GM08714 (cell line): ENCODE measurements around the gene SSR2.

Experiments
- H3K4me3 ChIP-seq: fragments of 200-500 bp; sonication (Bioruptor generic); 2 replicates; pipeline ENCODE4 v1.5.1; 2014; ENCODE audit warnings: mild to moderate bottlenecking, low read length, inconsistent platforms
- ZNF274 ChIP-seq: IDR thresholded peaks from 2 replicates; pipeline ENCODE4 v1.6.1; 2012; ENCODE audit warnings: mild to moderate bottlenecking, low read depth, low read length

Gene SSR2

DNA sequence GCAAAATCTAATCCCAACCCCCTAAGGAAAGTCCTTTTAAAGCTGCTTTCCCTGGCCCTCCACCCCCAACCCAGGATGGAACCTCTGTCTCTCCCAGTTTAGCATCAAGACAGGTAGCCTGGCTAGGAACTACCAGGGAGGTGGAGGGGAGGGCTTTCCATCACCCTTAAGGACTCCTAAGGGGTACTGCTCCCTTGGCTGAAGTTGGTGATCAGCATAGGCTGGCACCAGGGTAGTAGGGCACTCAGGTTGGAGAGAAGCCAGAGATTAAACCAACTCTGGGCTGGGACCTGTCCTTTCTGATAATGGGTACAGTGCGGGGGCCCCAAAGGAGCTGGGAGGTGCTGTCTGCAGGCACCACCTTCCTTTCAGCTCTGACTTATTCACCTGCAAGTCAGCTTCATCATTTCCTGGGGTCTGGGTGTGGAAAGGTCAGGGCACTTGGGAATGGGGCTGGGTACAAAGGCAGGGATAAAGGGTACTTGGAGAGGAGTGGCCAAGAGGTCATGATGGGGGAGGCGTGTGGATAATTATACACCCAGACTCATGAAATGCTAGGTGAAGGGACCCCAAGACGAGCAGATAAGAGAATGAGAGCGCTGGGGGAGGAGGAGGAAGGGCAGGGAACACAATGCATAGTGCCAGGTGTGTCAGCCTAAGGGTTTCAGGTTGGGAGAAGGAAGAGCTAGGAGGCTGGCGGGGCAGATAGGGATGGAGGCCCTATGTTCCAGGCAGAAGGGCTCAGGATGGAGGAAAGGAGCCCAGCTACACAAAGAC, 43.6 kb downstream of the SSR2 start:
- H3K4me3 ChIP-seq = peak overlapping the region; percentile 68
- TF ChIP-seq ZNF274 = no peak

DNA sequence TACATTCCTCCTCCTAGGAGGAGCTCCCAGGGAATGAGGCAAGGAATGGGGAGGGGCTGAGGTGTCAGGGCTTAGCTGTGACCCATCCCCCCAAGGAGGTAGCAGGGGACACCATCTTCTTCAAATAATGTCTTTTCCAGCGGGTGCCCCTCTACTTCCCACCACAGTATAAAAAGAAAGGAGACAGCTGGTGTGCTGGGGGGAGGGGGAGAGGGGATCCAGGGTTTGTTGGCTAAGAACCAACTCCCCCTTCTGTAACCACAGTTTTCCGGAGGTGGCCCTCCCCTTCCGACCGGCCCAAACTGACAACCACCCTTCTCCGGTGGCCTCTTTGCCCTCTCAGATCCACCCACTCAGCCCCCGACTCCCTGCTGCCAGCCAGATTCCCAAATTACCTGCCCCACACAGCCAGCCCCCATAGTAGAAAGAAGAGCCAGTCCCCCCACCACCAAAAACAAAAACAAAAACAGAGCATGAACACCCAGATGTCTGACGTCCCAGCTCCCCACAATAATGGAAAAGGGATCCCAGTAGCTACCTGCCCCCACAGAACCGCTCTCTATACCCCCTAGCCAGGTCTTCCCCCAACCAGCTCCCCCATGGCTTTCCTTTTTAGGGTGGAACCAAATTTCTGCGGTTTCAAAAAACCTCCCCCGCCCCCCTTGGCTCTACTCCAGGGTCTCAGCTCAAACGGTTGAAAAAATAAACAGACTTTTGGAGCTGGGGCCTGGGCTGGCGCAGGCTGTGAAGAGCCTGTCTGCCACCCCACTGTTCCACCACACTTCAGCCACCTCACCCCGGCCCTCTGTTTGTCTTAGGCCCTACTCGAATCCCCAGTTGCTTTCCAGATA, 44.5 kb downstream of the SSR2 start:
- peak overlapping the region; percentile 68 for H3K4me3 ChIP-seq
- no peak for TF ChIP-seq ZNF274

DNA sequence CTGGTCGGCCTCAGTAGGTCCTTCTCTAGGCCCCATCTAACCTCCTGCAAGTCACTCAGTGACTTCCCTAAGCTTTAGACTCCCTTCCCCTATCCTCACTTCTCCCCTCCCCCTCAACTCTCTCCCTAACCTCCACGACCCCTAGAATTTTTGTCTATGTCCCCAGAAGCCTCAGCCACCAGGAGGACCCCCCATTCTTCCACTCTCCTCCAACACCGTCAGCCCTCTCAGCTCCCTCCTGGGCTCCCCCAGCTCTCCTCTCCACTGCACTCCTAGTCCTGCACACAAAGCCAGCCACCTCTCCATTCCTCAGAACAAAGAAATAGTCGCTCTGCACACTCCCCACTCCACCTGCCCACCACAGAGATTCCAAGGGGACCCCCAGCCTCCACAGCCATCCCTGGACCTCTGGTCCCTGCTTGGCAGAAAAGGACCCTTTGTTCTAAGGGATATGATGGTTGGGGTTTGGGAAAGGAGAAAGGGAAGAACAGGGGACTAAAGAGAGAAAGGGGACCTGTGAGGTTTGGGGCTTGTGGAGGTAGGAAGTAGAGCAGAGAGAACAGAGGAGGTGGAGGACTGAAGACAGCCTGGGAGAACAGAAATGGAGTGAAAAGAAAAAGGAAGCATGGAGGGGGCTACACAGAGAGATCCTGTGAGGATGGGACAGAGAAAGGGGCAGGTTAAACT, 45.2 kb downstream of the SSR2 start:
- peak overlapping the region; percentile 68 for H3K4me3 ChIP-seq
- no peak for TF ChIP-seq ZNF274

DNA sequence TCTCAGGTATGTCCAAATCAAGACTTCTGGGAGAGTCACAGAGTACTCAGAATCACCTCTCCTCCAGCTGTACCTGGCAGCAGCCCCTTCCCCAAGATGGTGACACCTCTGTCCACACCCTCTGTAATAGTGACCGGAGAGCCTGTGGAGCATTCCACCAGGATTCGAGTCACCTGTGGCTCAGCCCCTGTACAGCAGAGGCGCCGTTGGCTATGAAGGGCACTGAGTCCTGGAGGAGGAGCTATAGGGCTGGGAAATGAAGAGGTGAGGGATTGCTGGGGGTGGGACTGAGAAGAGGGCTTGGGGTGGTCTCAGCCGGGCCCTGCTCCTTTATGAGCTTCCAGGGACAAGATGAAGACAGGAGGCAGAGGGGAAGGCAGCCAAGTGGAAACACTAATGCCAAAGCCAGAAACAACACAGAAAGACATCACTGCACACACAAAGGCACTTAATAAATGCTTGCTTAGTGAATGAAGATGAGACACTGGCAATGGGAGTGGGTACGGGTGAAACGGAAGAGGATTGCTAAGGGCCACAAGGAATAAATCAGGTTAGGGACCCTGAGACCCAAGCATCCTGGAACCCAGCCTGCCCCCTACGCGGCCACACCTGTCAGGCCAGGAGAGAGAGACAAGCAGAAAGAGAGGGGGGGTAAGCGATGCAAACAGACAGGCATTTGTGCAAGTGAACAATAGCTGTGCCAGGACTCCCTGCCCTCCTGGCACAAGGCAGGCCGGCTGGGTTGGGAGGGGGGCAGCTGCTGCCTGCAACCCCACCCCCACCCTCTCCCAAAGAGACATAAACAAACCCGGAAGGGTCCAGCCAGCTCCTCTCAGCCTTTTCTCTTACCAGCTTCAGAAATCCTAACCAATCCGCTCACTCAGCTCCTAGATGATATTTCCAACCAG, 46.3 kb downstream of the SSR2 start:
- H3K4me3 ChIP-seq = peak overlapping the region; percentile 68; the same call in 1 of the 2 replicates
- TF ChIP-seq ZNF274 = no peak

DNA sequence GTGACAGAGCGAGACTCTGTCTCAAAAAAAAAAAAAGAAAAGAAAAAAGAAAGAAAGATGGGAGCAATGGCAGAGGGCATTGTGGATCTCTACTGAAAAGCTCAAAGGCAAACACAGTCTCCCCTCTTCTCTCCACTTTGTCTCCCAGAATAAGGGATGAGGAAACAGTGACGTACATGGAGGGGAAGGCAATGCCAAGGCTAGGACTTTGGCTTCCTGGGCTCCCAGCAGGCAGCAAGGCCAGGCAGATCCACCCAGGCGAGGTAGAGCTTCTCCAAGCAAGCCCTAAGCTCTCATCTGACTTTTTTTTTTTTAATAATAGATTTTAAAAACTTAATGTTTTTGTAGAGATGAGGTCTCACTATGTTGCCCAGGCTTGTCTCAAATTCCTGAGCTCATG, 47.0 kb downstream of the SSR2 start:
- no peak overlapping the region for H3K4me3 ChIP-seq
- no peak for TF ChIP-seq ZNF274

DNA sequence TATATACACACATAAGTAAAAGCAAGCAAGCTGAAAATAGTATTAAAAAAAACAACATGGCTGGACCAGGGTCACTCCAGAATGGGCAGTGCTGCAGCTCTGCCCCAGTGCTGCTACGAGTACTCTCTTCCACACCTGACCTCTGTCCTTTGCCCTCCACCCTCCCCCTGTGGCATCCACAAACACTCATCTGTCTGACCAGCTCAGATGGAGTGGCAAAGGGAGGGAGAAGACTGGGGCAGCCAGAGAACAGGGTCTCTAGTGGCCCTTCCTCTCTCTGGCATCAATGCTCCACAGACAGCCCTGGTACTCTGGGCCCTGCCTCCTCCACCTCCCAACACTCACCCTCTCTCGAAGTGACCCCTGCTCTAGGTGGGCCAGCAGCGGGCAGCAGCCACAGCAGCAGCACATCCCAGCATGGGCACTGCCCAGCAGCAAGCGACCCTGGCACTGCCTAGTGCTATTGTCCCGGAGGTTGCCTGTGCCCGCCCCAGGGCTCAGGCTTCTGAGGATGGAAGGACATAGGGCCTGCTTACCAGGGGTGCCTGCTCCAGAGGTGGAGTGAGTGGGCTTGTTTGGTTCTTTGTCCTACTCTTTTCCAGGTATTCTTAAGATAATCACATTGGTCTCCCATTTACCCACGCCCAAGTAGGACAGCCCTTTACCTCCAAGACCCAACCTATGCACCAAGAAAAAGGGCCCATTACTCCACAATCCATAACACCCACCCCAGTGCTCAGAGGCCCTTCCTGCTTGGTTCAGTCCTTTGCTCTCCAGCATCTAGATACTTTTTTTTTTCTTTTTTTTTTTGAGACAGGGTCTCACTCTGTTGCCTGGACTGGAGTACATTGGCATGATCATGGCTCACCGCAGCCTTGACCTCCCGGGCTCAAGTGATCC, 48.6 kb downstream of the SSR2 start:
- H3K4me3 ChIP-seq = no peak overlapping the region
- TF ChIP-seq ZNF274 = no peak

DNA sequence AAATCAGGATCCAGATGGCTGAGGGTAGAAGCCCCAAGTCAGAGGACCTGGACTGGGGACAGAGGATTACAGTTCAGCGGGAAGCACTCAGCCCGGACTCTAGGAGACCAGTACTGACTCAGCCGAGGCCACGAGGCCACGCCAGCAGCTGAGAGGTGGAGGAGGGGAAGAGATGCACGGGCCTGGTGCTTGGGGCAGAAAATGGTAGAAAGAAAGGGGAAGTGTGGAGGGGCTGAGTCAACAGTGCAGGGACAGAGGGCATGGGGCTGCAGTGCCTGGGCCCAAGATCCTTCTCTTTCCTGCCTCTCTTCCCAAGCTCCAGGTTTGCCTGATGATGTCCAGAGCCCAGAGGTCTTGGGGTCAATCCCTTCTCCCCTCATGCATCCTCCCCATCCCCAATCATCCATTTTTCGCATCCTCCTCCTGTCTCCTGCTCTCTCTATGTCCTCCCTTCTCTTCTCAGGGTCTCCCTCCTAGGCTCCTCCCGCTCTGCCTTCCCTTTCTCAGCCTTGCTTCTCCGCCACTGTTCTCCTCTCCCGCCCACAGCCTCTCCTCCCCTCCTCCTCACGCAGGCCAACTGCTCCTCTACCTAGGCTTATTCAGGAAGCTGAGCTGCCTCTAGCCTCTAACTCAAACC, 50.1 kb downstream of the SSR2 start:
- H3K4me3 ChIP-seq = no peak overlapping the region
- TF ChIP-seq ZNF274 = no peak

DNA sequence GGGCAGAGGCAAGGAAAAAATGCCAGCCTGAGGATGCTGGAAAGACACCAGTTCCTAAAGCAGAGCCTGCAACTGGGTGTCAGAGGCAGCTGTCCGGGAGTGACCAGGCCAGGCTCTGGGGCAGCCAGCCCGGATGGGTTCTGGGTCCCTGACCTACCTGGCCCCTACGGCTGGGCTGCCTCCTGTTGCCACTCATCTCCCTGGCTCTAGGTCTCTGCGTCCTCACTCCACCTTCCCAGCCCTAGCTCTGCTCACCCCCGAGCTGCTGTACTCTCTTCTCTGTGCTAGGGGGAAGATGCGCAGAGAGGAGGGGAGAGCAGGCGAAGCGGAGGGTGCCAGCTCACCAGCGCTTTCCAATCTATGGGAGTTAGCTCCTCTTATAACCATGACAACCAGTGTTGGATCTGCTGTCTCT, 51.4 kb downstream of the SSR2 start:
- TF ChIP-seq ZNF274 = no peak
- H3K4me3 ChIP-seq = no peak overlapping the region

DNA sequence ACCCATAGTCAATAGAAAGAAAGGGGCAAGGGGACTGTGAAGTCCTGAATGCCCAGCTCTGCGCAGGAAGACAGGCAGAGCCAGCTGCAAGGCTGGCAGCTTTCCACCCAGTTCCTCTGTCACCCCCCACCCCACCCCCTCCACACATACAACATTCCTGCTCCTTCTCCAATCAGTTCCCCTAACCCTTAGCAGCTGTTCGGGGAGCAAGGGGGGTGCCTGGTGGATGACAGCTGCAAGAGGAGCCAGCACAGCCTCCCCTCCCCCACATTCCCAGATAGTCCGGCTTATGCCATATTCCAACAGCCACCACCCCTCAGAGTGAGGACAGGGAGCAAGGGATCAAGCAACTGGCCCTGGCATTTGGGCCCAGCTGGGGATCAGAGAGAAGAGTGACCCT, 52.1 kb downstream of the SSR2 start:
- H3K4me3 ChIP-seq = no peak overlapping the region
- no peak for TF ChIP-seq ZNF274

DNA sequence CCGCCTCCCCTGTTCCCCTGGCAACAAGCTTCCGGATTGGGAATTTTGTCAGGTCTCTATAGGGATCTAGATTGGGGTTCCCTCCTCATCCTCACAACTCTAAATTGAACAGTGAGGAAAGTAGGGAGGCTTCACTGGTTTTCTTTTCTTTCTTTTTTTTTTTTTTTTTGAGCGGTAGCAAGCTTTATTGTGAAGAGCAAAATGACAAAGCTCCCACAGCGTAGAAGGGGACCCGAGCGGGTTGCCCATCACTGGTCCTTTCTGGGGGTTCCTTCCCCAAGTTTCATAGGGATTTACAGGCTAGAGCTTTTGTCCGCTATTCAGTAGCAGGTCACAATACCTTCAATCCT, 52.7 kb downstream of the SSR2 start:
- no peak overlapping the region for H3K4me3 ChIP-seq
- TF ChIP-seq ZNF274 = no peak

DNA sequence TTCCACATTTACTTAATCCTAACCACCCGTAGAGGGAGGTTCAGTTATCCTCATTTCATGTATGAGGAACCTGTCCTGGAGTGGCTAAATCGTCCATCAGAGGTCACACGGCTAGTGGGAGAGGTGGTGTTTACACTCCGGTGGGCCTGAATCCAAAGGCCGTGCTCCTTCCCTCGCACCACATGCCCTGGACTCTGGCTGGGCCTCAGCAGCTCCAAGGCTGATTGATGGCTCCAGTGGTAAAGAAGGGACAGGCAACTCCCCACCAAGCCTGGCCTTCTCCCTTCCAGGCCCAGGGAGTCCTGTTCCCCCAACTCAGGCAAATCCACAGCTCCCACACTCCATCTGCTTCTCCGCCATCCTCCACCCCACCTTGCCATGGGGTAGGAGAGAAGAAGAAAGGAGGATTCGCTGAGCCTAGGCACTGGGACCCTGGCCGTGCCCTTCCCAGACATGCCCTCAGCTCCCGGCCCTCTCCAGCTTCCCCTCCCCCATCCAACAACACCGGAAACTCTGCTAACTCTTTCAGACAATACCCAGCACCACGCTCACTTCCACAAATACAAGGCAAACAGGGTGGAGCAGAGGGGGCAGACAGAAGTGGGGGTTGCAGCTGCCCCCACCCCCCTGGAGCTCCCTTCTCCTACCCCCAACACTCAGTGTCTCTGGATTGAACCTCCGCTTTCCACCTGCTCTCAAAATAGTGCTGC, 53.3 kb downstream of the SSR2 start:
- no peak overlapping the region for H3K4me3 ChIP-seq
- TF ChIP-seq ZNF274 = no peak

DNA sequence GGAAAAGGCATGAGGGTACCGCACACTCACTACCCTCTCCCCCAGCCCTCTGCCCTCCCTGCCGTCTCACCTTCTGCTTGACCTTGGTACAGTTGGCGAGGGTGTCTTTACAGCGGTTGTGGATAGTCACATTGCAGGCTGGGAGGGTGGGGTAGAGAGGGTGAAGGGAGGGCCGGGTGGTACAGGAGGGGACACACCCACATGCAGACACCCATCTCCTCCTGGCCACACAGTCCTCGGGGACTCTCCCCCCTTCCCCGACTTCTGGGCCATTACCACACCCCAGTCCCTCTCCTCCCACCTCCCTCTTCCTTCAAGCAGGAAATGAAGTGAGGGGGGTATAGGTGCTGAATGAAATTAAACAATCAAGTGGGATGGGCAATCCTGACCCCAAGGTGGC, 54.0 kb downstream of the SSR2 start:
- H3K4me3 ChIP-seq = no peak overlapping the region
- no peak for TF ChIP-seq ZNF274
